Hematopoietic multipotent progenitor cell treated with erythropoietin and hydrocortisone succinate and interleukin-3 and kit ligand, for 17 days (in vitro differentiated cells): ENCODE data around the gene KIFC3.
"Not testable (repeated sequence)": the region's sequence is repeated elsewhere in the genome, so short reads cannot be mapped to it uniquely, and the experiment has no call there.

Experiments used
- DNase-seq: peaks from one replicate; pipeline ENCODE4 v3.0.0-alpha.2; 2015; ENCODE audit warnings: low spot score

The KIFC3 gene

GRCh38 chr16:57785924-57786323, 16.4 kb downstream of the KIFC3 start:
- DNase-seq, result no peak

GRCh38 chr16:57785385-57785784, 16.9 kb downstream of the KIFC3 start:
- no peak for DNase-seq

GRCh38 chr16:57784334-57784733, 18.0 kb downstream of the KIFC3 start:
- no peak for DNase-seq

- DNase-seq, result no peak
Observed at GRCh38 chr16:57783883-57784282, 18.4 kb downstream of the KIFC3 start.

- no peak for DNase-seq
Observed at GRCh38 chr16:57783116-57783515, 19.2 kb downstream of the KIFC3 start.

- not testable (repeated sequence) for DNase-seq
Observed at GRCh38 chr16:57782607-57783055, 19.7 kb downstream of the KIFC3 start.

- no peak for DNase-seq
Observed at GRCh38 chr16:57781741-57782606, 20.3 kb downstream of the KIFC3 start.

GRCh38 chr16:57781349-57781740, 20.9 kb downstream of the KIFC3 start:
- DNase-seq, result no peak

- DNase-seq, result not testable (repeated sequence)
Observed at GRCh38 chr16:57779836-57780235, 22.5 kb downstream of the KIFC3 start.

- DNase-seq, result no peak
Observed at GRCh38 chr16:57778658-57779057, 23.6 kb downstream of the KIFC3 start.

GRCh38 chr16:57775661-57776469, 26.4 kb downstream of the KIFC3 start:
- DNase-seq, result no peak

- no peak for DNase-seq
Observed at GRCh38 chr16:57774705-57775285, 27.5 kb downstream of the KIFC3 start.

GRCh38 chr16:57773655-57774295, 28.5 kb downstream of the KIFC3 start:
- DNase-seq, result no peak

GRCh38 chr16:57773019-57773418, 29.3 kb downstream of the KIFC3 start:
- DNase-seq, result no peak

GRCh38 chr16:57771141-57771785, 31.0 kb downstream of the KIFC3 start:
- DNase-seq, result no peak

GRCh38 chr16:57770361-57770760, 31.9 kb downstream of the KIFC3 start:
- no peak for DNase-seq

- DNase-seq, result no peak
Observed at GRCh38 chr16:57769541-57770145, 32.6 kb downstream of the KIFC3 start.

- no peak for DNase-seq
Observed at GRCh38 chr16:57766714-57767348, 35.5 kb downstream of the KIFC3 start.

GRCh38 chr16:57765160-57765728, 37.0 kb downstream of the KIFC3 start:
- no peak for DNase-seq
